KMS-11 (cell line): ENCODE results near the gene YPEL3.

Source experiments
- H2AFZ ChIP-seq: fragments of 200-600 bp; sonication (generic); 2 replicates; pipeline ENCODE4 v1.6.1; 2016; ENCODE audit warnings: antibody characterized with exemption, mixed run types, low read depth
- H3K27ac ChIP-seq: fragments of 200-600 bp; sonication (generic); 2 replicates; pipeline ENCODE4 v1.6.1; 2016; ENCODE audit warnings: mild to moderate bottlenecking, mixed run types
- H3K27me3 ChIP-seq: fragments of 200-600 bp; sonication (generic); 2 replicates; pipeline ENCODE4 v1.6.1; 2017; ENCODE audit warnings: mild to moderate bottlenecking, low read depth, mixed run types, moderate library complexity; ENCODE audit not compliant: insufficient read depth
- H3K36me3 ChIP-seq: fragments of 200-600 bp; sonication (generic); 2 replicates; pipeline ENCODE4 v1.6.1; 2017; ENCODE audit warnings: mild to moderate bottlenecking, mixed run types; ENCODE audit not compliant: insufficient read depth
- H3K4me1 ChIP-seq: fragments of 200-600 bp; sonication (generic); 2 replicates; pipeline ENCODE4 v1.6.1; 2016; ENCODE audit warnings: mild to moderate bottlenecking, low read depth, mixed run types; ENCODE audit not compliant: poor library complexity, severe bottlenecking
- H3K4me2 ChIP-seq: fragments of 200-600 bp; sonication (generic); 2 replicates; pipeline ENCODE4 v1.7.0; 2016; ENCODE audit warnings: mild to moderate bottlenecking, mixed run types
- H3K4me3 ChIP-seq: fragments of 200-600 bp; sonication (generic); IDR thresholded peaks from 2 replicates; pipeline ENCODE4 v1.6.1; 2017; ENCODE audit warnings: low read depth, low read length, mixed read lengths; ENCODE audit not compliant: insufficient read depth
- H3K79me2 ChIP-seq: fragments of 200-600 bp; sonication (generic); 2 replicates; pipeline ENCODE4 v1.6.1; 2016; ENCODE audit warnings: low read depth, mixed run types; ENCODE audit not compliant: insufficient read depth
- H3K9ac ChIP-seq: fragments of 200-600 bp; sonication (generic); 2 replicates; pipeline ENCODE4 v1.6.1; 2016; ENCODE audit warnings: mild to moderate bottlenecking, mixed run types
- H4K20me1 ChIP-seq: fragments of 200-600 bp; sonication (generic); 2 replicates; pipeline ENCODE4 v1.6.1; 2016; ENCODE audit warnings: mild to moderate bottlenecking, mixed run types; ENCODE audit not compliant: insufficient read depth
- CTCF ChIP-seq: fragments of 200-600 bp; sonication (generic); conservative IDR thresholded peaks from 2 replicates; pipeline ENCODE4 v1.6.1; 2017; ENCODE audit warnings: low read depth, mild to moderate bottlenecking, antibody characterized with exemption, low read length, moderate library complexity, mixed read lengths

Gene YPEL3

GRCh38 chr16:30088832-30089624 lies 7.0 kb downstream of the YPEL3 start:
- H3K27ac ChIP-seq = no peak overlapping the region
- no peak for TF ChIP-seq CTCF

DNA sequence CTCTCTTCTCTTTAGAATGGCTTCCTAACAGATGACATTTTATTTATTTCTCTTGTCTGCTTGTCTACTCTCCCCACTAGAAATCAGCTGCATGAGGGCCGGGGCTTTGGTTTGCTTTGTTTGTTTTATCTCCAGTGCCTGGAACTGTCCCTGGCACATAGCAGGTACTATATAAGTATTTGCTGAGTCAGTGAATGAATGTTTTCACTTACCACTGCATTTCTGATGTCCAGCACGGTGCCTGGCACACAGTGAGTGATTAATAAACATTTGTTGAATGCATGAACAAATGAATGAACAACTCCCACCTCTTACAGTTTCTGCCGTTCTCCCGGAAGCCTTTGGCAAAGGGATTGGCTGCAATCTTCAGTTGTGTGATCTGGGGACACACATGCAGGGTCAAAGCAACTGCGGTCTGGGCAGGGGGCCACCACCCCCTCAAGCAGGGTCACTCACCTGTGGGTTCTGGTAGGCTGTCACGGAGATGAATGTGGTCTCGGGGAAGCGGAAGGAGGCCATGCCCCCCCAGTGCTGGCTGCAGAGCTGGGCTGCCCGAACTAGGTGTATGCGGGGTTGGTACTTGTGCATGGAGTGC lies 7.7 kb downstream of the YPEL3 start:
- Histone ChIP-seq H3K4me2 (no peak overlapping the region), H3K27ac (no peak overlapping the region), H2AFZ (no peak overlapping the region), H3K36me3 (no peaks in the 10 kb centered on the region), H3K9ac (no peak overlapping the region), H3K79me2 (no peaks in the 10 kb centered on the region), H4K20me1 (no peaks in the 10 kb centered on the region), H3K4me3 (no peak overlapping the region), H3K4me1 (peaks cover 21% of the 10 kb centered on the region), H3K27me3 (no peaks in the 10 kb centered on the region)
- no peak for TF ChIP-seq CTCF

More at GRCh38 chr16:30088832-30089624, 7.0 kb downstream of the YPEL3 start:
- H3K79me2 ChIP-seq = no peaks in the 10 kb centered on the region
- H3K4me2 ChIP-seq = no peak overlapping the region
- no peaks in the 10 kb centered on the region for H3K27me3 ChIP-seq
- no peak overlapping the region for H3K4me3 ChIP-seq
- H3K9ac ChIP-seq = no peak overlapping the region
- no peaks in the 10 kb centered on the region for H4K20me1 ChIP-seq
- H2AFZ ChIP-seq = no peak overlapping the region
- no peaks in the 10 kb centered on the region for H3K36me3 ChIP-seq
- H3K4me1 ChIP-seq = peaks cover 23% of the 10 kb centered on the region

GRCh38 chr16:30087181-30087898 lies 8.7 kb downstream of the YPEL3 start:
- no peak overlapping the region for H3K27ac ChIP-seq
- H2AFZ ChIP-seq = no peak overlapping the region
- H3K4me3 ChIP-seq = no peak overlapping the region
- TF ChIP-seq CTCF = no peak
- no peaks in the 10 kb centered on the region for H3K79me2 ChIP-seq
- no peaks in the 10 kb centered on the region for H3K27me3 ChIP-seq
- no peak overlapping the region for H3K9ac ChIP-seq
- H3K4me1 ChIP-seq = peaks cover 12% of the 10 kb centered on the region
- no peaks in the 10 kb centered on the region for H4K20me1 ChIP-seq
- H3K36me3 ChIP-seq = no peaks in the 10 kb centered on the region
- H3K4me2 ChIP-seq = no peak overlapping the region

DNA sequence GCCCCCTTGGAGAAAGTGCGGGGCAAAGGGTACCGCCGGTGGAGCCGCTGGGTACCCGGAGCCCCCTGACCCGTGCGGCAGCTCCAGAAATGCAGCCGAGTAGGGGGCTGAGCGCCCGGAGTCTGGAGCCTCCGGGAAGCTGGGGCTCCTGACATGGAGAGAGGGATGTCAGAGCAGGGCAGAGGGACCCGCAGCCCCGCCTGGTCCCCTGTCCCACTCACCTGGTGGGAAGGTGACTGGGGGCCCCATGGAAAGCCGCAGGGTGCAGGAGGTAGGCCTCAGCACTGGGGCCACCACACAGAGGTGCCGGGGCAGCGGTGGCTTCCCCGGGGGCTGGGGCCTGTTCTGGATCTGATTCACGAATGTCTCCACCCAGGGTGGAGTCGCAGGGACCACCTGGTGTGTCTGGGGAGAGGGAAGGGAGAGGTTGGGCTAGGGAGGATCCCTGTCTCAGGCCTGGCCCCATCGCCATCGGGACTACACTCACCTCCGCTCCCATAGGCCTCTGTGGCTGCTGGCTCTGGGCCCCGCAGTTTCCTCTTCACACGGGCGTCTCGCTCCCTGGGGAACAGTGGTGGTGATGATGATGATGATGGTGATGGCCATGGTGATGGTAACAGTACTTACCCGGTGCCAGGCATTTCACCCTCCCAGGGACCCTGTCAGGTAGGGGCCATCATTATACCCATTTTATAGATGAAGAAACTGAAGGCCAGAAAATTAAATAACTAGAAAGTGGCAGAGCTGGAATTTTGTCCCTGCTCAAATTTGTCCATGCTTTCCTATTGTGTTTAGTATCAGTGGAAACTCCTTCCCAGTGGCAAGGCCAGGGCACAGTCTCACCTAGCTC lies 9.5 kb downstream of the YPEL3 start:
- Histone ChIP-seq H3K4me1 (peaks cover 12% of the 10 kb centered on the region), H3K4me3 (no peak overlapping the region), H4K20me1 (no peaks in the 10 kb centered on the region), H3K4me2 (no peak overlapping the region), H2AFZ (no peak overlapping the region), H3K9ac (no peak overlapping the region), H3K27me3 (no peaks in the 10 kb centered on the region), H3K36me3 (no peaks in the 10 kb centered on the region), H3K27ac (no peak overlapping the region), H3K79me2 (no peaks in the 10 kb centered on the region)
- TF ChIP-seq CTCF = no peak
